ENCODE measurements around the gene ELK1. TPM values are rescaled to one million over a fixed set of nuclear protein-coding genes. Genes with fewer than 3 reads are reported as not detected.
A peak's percentile ranks its signal among the peaks of the same experiment; 100 is the strongest.

Gene ELK1
- total and polyA plus RNA-seq, 10 of the 15 experiments (the other 5 are each of a cell fraction or from before 2014, with no cell fraction given): 4.1 to 55.5 (median 32.9) TPM

DNA sequence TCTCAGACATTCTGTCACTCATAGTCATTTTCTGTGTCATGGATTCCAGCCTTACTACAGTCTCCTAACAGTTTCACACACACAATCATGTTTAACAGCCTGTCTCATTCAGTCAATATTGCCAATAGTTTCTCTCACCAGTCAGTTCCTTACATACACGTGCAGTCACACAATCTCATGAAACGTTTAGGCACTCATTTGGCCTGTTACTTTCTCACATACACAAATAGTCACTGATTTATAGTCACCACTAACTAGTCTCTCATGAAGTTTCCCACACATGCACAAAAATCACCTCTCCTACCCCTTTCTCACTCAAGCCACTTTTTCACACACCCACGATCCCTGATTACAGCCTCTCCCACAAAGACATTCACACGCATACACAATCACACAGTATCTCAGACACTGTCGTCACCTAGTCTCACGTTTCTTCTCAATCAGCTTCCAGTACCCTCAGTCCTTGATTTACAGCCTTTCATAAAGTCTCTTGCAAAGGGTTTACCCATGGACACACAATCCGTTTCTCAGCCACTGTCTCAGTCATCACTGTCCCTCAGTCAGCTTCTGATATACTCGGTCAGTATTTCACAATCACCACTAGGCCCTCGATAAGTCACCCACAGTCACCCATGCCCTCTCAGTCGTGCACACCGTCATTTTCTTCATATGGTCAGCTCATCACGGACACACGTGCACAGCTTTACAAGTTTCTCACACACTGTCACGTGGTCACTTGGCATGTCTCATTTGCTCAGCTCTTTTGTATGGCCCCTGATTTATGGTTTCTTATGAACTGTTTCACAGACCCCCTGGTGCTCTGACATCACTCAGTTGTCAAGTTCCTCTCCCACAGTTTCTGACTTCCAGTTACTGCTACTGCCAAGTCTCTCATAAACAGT is 16.4 kb downstream of the ELK1 start (continued):
- TF ChIP-seq ZBED1 (IDR thresholded peaks at IDR 0.05; ENCODE audit: borderline replicate concordance) (peak; percentile 89; the same call in 1 of the 2 replicates), SMC3 (IDR thresholded peaks at IDR 0.05; ENCODE audit: borderline replicate concordance, low read length) (no peak), PAX8 (IDR thresholded peaks at IDR 0.05) (no peak), TARDBP (IDR thresholded peaks at IDR 0.05; ENCODE audit: borderline replicate concordance) (peak; percentile 7; the same call in 1 of the 2 replicates), HDGF (IDR thresholded peaks at IDR 0.05) (peak; percentile 74), FOS (IDR thresholded peaks at IDR 0.05; ENCODE audit: borderline replicate concordance, extremely low read depth, insufficient read length) (no peak), KAT2A (conservative IDR thresholded peaks at IDR 0.05; ENCODE audit: control insufficient read depth, low read depth, low read length) (no peak), TCF12 (IDR thresholded peaks at IDR 0.05; ENCODE audit: low read depth, low read length) (peak; percentile 77)
- TF ChIP-seq, protein P1, sequence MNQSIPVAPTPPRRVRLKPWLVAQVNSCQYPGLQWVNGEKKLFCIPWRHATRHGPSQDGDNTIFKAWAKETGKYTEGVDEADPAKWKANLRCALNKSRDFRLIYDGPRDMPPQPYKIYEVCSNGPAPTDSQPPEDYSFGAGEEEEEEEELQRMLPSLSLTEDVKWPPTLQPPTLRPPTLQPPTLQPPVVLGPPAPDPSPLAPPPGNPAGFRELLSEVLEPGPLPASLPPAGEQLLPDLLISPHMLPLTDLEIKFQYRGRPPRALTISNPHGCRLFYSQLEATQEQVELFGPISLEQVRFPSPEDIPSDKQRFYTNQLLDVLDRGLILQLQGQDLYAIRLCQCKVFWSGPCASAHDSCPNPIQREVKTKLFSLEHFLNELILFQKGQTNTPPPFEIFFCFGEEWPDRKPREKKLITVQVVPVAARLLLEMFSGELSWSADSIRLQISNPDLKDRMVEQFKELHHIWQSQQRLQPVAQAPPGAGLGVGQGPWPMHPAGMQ (IDR thresholded peaks at IDR 0.05; ENCODE audit: borderline replicate concordance): no peak
- TF ChIP-seq, protein P2, sequence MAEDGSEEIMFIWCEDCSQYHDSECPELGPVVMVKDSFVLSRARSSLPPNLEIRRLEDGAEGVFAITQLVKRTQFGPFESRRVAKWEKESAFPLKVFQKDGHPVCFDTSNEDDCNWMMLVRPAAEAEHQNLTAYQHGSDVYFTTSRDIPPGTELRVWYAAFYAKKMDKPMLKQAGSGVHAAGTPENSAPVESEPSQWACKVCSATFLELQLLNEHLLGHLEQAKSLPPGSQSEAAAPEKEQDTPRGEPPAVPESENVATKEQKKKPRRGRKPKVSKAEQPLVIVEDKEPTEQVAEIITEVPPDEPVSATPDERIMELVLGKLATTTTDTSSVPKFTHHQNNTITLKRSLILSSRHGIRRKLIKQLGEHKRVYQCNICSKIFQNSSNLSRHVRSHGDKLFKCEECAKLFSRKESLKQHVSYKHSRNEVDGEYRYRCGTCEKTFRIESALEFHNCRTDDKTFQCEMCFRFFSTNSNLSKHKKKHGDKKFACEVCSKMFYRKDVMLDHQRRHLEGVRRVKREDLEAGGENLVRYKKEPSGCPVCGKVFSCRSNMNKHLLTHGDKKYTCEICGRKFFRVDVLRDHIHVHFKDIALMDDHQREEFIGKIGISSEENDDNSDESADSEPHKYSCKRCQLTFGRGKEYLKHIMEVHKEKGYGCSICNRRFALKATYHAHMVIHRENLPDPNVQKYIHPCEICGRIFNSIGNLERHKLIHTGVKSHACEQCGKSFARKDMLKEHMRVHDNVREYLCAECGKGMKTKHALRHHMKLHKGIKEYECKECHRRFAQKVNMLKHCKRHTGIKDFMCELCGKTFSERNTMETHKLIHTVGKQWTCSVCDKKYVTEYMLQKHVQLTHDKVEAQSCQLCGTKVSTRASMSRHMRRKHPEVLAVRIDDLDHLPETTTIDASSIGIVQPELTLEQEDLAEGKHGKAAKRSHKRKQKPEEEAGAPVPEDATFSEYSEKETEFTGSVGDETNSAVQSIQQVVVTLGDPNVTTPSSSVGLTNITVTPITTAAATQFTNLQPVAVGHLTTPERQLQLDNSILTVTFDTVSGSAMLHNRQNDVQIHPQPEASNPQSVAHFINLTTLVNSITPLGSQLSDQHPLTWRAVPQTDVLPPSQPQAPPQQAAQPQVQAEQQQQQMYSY (CRISPR knock-in tag; IDR thresholded peaks at IDR 0.05): no peak
- TF ChIP-seq, protein P3, sequence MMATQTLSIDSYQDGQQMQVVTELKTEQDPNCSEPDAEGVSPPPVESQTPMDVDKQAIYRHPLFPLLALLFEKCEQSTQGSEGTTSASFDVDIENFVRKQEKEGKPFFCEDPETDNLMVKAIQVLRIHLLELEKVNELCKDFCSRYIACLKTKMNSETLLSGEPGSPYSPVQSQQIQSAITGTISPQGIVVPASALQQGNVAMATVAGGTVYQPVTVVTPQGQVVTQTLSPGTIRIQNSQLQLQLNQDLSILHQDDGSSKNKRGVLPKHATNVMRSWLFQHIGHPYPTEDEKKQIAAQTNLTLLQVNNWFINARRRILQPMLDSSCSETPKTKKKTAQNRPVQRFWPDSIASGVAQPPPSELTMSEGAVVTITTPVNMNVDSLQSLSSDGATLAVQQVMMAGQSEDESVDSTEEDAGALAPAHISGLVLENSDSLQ (IDR thresholded peaks at IDR 0.05): peak; percentile 78
- TF ChIP-seq, protein P4, sequence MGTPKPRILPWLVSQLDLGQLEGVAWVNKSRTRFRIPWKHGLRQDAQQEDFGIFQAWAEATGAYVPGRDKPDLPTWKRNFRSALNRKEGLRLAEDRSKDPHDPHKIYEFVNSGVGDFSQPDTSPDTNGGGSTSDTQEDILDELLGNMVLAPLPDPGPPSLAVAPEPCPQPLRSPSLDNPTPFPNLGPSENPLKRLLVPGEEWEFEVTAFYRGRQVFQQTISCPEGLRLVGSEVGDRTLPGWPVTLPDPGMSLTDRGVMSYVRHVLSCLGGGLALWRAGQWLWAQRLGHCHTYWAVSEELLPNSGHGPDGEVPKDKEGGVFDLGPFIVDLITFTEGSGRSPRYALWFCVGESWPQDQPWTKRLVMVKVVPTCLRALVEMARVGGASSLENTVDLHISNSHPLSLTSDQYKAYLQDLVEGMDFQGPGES (IDR thresholded peaks at IDR 0.05): no peak
- TF ChIP-seq, protein P5, sequence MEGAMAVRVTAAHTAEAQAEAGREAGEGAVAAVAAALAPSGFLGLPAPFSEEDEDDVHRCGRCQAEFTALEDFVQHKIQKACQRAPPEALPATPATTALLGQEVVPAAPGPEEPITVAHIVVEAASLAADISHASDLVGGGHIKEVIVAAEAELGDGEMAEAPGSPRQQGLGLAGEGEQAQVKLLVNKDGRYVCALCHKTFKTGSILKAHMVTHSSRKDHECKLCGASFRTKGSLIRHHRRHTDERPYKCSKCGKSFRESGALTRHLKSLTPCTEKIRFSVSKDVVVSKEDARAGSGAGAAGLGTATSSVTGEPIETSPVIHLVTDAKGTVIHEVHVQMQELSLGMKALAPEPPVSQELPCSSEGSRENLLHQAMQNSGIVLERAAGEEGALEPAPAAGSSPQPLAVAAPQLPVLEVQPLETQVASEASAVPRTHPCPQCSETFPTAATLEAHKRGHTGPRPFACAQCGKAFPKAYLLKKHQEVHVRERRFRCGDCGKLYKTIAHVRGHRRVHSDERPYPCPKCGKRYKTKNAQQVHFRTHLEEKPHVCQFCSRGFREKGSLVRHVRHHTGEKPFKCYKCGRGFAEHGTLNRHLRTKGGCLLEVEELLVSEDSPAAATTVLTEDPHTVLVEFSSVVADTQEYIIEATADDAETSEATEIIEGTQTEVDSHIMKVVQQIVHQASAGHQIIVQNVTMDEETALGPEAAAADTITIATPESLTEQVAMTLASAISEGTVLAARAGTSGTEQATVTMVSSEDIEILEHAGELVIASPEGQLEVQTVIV (IDR thresholded peaks at IDR 0.05; ENCODE audit: borderline replicate concordance, partially characterized antibody): no peak
- TF ChIP-seq, protein P6, sequence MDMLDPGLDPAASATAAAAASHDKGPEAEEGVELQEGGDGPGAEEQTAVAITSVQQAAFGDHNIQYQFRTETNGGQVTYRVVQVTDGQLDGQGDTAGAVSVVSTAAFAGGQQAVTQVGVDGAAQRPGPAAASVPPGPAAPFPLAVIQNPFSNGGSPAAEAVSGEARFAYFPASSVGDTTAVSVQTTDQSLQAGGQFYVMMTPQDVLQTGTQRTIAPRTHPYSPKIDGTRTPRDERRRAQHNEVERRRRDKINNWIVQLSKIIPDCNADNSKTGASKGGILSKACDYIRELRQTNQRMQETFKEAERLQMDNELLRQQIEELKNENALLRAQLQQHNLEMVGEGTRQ (IDR thresholded peaks at IDR 0.05; ENCODE audit: borderline replicate concordance, low read depth, low read length): no peak
